Epithelial cell of proximal tubule (primary cell): Measurements from ENCODE around the gene SQSTM1. TPM values are rescaled to one million over a fixed set of nuclear protein-coding genes. Genes with fewer than 3 reads are reported as not detected.
"Not testable (repeated sequence)": the region's sequence is repeated elsewhere in the genome, so short reads cannot be mapped to it uniquely, and the experiment has no call there.

Experiments
- DNase-seq: peaks from one replicate; pipeline ENCODE4 v3.0.0-alpha.2; 2011; ENCODE audit warnings: low read depth
- H3K4me3 ChIP-seq: 2 replicates; pipeline ENCODE4 v1.5.1; 2011; ENCODE audit warnings: low read depth, mild to moderate bottlenecking, low read length
- CTCF ChIP-seq: conservative IDR thresholded peaks from 2 replicates; pipeline ENCODE4 v1.5.1; 2012; ENCODE audit warnings: low read depth, mild to moderate bottlenecking, low read length
- total RNA-seq: library from RNA; depleted of rRNA; stranded (reverse); fragments of >200 nt; gene quantifications from 2 replicates; pipeline ENCODE4 v1.2.3, GENCODE V29; 2015

SQSTM1 gene
- total RNA-seq, 1 donor from 2014 or later: 233 TPM

DNA sequence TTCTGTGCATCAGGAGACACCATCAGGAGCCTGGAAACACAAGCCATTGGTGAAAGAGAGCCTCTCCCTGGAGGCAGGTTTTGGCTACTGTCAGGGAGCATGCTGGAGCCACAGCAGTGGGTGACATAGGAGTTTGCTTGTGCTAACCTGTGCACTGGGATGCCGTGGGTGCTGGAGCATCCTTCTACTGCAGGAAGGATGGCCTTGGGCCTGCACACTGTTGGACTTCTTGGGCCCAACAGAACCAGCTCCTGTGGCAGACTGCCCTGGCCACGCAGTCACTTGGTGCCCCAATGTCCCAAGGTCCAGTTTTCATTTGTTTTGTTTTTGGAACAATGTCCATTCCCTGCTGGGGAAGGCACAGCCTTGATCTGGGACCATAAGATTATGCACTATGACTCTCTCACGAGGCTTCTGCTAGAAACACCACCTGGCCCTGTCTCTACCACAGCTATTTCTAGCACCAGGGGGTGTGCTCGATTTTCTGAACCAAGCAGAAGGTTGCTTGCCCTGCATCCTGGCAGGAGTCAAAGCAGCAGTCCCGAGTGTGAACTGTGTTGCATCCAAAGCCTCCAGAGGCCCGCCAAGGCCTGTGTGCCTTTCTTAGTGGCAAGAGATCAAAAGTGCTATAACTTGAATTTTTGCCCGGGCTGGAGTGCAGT is 32.4 kb upstream of the SQSTM1 start:
- DNase-seq: no peak
- no peak overlapping the region for H3K4me3 ChIP-seq
- TF ChIP-seq CTCF: no peak

DNA sequence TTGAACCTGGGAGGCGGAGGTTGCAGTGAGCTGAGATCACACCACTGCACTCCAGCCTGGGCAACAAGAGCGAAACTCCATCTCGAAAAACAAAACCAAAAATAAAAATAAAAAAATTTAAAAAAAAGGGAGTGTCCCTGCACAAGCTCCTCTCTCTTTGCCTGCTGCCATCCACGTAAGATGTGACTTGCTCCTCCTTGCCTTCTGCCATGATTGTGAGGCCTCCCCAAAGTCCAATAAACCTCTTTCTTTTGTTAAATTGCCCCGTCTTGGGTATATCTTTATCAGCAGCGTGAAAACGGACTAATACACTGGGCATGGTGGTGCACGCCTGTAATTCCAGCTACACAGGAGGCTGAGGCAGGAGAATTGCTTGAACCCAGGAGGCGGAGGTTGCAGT is 31.4 kb upstream of the SQSTM1 start:
- DNase-seq, H3K4me3 ChIP-seq: not testable (repeated sequence)

DNA sequence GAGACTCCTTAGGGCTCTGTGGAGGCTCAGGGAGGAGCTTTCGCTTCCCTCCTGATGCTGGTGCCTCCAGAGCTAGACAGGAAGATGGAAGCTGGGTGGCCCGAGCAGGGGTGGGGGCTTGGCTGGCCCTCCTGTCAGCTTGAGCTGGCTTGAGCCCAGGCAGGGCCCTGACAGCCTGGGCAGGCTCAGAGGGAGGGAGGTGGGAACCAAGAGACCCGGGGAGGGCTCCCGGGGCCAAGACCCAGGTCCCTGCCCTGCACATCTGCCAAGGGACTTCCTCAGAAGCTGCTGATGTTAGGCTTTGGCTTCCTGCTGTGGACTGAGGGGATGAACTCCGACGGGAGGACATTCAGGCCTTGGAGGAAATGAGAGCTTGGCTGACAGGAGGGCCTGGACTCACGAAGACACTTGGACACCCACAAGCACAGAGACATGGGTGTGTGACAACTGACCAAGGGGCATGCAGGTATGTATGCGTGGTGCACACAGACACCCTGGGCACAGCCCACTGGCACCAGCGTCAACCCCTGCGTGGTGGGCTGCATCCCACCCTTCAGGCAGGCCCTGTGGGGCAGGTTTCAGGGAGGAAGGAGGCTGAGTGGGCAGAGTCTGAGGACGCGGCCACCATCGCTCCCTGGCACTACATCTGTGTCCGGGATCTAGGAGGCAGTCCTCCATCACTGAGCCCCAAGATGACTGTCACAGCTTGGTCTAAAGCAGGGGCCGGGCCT is 28.7 kb upstream of the SQSTM1 start:
- DNase-seq: no peak
- H3K4me3 ChIP-seq: no peak overlapping the region
- no peak for TF ChIP-seq CTCF

GRCh38 chr5:179792612-179793467 is 27.9 kb upstream of the SQSTM1 start:
- DNase-seq: no peak
- TF ChIP-seq CTCF: no peak
- no peak overlapping the region for H3K4me3 ChIP-seq

GRCh38 chr5:179793468-179794139 is 27.1 kb upstream of the SQSTM1 start, which contains the start of gene LTC4S:
Gene LTC4S (plus strand): TSS chr5:179793986. CDS start chr5:179794081, 95 bp downstream.
- TF ChIP-seq CTCF: no peak
- DNase-seq: no peak
- no peak within 1 kb of the TSS for H3K4me3 ChIP-seq

- no peak for DNase-seq
- H3K4me3 ChIP-seq: no peak overlapping the region
- TF ChIP-seq CTCF: no peak
Observed at GRCh38 chr5:179794171-179794570, 26.5 kb upstream of the SQSTM1 start.

- H3K4me3 ChIP-seq: no peak overlapping the region
- no peak for DNase-seq
- no peak for TF ChIP-seq CTCF
Observed at GRCh38 chr5:179794575-179794974, 26.1 kb upstream of the SQSTM1 start.
